Lower leg skin (tissue), 3 donors: ENCODE results near the gene SPTAN1.

Experiments used
- POLR2A ChIP-seq, 2 donors: fragments of 450-650 bp; IDR thresholded peaks; one replicate each; pipeline ENCODE4 v1.6.1; 2016 to 2017; ENCODE audit warnings: antibody characterized with exemption in 2 of 2, mild to moderate bottlenecking in 1 of 2, moderate library complexity in 1 of 2
- TF ChIP-seq, protein P1 (sequence below), 3 donors: fragments of 450-650 bp; IDR thresholded peaks; one replicate each; pipeline ENCODE4 v1.5.1; 2016; ENCODE audit warnings: antibody characterized with exemption in 3 of 3, mild to moderate bottlenecking in 3 of 3, moderate library complexity in 2 of 3

DNA sequence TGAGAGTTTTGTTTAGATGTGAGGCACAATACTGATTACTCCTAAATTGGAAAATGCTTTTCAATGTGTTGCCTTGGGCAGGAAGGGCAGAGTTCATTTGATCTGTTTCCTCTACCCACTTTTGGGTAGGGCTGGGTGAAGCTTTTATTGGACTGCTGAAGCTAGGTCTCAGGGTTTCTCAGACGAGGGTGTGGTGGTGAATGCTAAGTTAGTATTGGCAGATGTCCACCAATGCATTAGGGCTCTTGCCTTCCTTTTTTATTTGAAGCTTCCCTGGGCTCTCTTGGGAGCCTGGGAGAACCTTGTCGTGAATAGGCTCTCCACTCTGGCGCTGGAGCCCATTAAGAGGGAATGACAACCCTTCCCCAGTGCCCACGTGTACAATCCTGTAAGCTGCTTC lies 23.1 kb downstream of the SPTAN1 start:
- TF ChIP-seq, protein P1, sequence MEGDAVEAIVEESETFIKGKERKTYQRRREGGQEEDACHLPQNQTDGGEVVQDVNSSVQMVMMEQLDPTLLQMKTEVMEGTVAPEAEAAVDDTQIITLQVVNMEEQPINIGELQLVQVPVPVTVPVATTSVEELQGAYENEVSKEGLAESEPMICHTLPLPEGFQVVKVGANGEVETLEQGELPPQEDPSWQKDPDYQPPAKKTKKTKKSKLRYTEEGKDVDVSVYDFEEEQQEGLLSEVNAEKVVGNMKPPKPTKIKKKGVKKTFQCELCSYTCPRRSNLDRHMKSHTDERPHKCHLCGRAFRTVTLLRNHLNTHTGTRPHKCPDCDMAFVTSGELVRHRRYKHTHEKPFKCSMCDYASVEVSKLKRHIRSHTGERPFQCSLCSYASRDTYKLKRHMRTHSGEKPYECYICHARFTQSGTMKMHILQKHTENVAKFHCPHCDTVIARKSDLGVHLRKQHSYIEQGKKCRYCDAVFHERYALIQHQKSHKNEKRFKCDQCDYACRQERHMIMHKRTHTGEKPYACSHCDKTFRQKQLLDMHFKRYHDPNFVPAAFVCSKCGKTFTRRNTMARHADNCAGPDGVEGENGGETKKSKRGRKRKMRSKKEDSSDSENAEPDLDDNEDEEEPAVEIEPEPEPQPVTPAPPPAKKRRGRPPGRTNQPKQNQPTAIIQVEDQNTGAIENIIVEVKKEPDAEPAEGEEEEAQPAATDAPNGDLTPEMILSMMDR (IDR thresholded peaks at IDR 0.05) = no peak
- no peak for TF ChIP-seq POLR2A (IDR thresholded peaks at IDR 0.05)
